Stomach (tissue), 4 donors: ENCODE measurements around the gene LIN7C.

Experiments
- EP300 ChIP-seq: sonication (generic); formaldehyde crosslinking; IDR thresholded peaks from one replicate; pipeline ENCODE4 v1.6.1; 2017; ENCODE audit warnings: antibody characterized with exemption
- POLR2A ChIP-seq, 4 donors: fragments of 450-650 bp; IDR thresholded peaks; one replicate each; pipeline ENCODE4 v1.6.1; 2016; ENCODE audit warnings: antibody characterized with exemption in 4 of 4, control low read depth in 2 of 4, mild to moderate bottlenecking in 1 of 4, moderate library complexity in 1 of 4
- POLR2AphosphoS5 ChIP-seq, 3 donors: sonication (generic); formaldehyde crosslinking; IDR thresholded peaks; one replicate each; pipeline ENCODE4 v1.6.1; 2016; ENCODE audit warnings: antibody characterized with exemption in 3 of 3
- TF ChIP-seq, protein P1 (sequence below), 7 experiments: fragments of 450-650 bp in 4 of 7; fragments of 200-600 bp in 3 of 7; sonication (generic) in 3 of 7; IDR thresholded peaks; one replicate each; pipeline ENCODE4 v1.5.1; 2016 to 2019; ENCODE audit warnings: antibody characterized with exemption in 7 of 7, control low read depth in 2 of 7, mild to moderate bottlenecking in 1 of 7

DNA sequence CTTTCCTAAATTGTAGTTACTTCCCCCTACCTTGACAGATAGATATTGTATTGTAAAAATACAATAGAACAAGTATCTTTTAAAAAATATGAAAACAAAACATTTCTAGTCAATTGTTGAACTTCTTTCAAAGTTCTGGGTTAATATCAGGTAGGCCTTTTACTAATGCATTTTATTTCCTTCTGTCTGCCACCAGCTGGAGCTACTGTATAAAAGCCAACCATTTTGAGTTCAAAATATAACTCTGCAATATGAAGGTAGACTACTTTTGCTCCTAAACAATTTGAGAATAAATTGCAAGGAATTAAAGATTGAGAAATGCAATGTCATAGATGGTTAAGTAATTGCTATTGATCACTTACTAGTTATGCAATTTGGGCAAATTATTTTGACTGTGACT lies 22.1 kb upstream of the LIN7C start:
- TF ChIP-seq POLR2AphosphoS5 (IDR thresholded peaks at IDR 0.05) (no peak), EP300 (no peak), POLR2A (IDR thresholded peaks at IDR 0.05) (no peak)
- TF ChIP-seq, protein P1, sequence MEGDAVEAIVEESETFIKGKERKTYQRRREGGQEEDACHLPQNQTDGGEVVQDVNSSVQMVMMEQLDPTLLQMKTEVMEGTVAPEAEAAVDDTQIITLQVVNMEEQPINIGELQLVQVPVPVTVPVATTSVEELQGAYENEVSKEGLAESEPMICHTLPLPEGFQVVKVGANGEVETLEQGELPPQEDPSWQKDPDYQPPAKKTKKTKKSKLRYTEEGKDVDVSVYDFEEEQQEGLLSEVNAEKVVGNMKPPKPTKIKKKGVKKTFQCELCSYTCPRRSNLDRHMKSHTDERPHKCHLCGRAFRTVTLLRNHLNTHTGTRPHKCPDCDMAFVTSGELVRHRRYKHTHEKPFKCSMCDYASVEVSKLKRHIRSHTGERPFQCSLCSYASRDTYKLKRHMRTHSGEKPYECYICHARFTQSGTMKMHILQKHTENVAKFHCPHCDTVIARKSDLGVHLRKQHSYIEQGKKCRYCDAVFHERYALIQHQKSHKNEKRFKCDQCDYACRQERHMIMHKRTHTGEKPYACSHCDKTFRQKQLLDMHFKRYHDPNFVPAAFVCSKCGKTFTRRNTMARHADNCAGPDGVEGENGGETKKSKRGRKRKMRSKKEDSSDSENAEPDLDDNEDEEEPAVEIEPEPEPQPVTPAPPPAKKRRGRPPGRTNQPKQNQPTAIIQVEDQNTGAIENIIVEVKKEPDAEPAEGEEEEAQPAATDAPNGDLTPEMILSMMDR (IDR thresholded peaks at IDR 0.05) = no peak
